ENCODE data around the gene LRRD1. TPM values are rescaled to one million over a fixed set of nuclear protein-coding genes. Genes with fewer than 3 reads are reported as not detected.
"Not testable (repeated sequence)": the region's sequence is repeated elsewhere in the genome, so short reads cannot be mapped to it uniquely, and the experiment has no call there.

Gene LRRD1
- not detected for total RNA-seq

DNA sequence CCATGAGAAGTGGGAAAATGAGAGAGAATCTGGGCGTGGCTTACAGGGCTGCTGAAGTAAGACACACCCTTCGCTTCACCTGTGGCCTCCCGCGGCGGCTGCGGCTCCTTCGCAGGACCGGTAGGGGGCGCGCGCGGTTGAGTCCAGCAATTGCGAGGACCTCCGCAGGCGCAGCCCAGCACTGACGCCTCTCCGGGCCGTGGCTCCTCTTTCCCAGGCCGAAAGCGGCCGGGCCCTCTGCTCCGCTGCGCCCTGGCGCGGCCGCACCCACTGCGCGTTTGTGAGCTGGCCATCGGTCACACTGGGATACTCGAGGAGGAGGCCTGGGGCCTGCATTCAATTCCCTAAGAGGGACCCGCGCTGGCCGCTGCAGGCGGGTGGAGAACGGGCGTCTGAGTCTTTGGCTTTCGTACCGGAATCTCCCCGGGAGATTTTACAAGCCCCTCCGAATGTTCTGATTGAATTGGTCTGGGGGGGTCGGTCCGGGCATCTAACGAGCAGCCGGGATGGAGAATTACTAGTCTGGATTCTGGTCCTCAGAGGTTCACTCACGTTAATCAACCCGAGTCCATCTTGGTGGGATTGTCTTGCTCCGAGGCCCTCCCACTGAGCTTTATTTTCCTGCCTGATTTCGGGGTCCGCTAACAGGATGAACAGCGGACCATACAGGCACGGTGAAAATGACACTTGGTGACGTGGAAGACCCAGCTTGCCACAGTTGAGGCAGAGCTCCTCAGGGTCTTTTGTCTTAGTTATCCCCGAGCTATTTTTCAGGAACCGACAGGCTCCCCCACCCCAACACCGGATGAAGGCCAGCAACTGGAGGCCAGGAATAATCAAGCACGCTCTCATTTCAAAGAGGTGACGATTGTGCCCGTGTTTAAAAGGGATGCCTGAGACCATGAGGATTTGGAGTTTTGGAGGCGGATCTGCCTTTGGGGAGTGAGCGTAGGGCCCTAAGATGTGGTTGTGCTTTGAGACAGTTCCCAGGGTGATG, at the start of gene LRRD1:
TSS of gene LRRD1 (minus strand) at position 215 of the 997 bp plus-strand sequence. CDS start 13,940 bp downstream, outside the sequence.
- CTCF ChIA-PET = interaction anchor here (0.9 to 1.5 kb wide), 5 partner anchors 12 to 282 kb away, joined by 3 to 5 read pairs (median 3); partner anchors contain the start of gene GATAD1
- POLR2A ChIA-PET = interaction anchor here (0.8 to 1.0 kb wide), 3 partner anchors 67 to 269 kb away, joined by 3 to 4 read pairs (median 3); partner anchors contain the start of genes ANKIB1, GATAD1 and KRIT1

DNA sequence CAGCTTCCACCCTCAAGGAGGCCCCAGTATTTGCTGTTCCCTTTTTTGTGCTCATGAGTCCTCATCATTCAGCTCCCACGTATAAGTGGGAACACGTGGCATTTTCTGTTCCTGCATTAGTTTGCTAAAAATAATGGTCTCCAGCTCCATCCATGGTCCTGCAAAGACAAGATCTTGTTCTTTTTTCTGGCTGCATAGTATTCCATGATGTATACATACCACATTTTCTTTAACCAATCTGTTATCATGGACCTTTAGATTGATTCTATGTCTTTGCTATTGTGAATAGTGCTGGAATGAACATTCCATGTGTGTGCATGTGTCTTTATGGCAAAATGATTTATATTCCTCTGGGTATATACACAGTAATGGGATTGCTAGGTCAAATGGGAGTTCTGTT, 49.8 kb upstream of the LRRD1 start:
- ChIA-PET POLR2A (no interaction called here), CTCF (no interaction called here)

DNA sequence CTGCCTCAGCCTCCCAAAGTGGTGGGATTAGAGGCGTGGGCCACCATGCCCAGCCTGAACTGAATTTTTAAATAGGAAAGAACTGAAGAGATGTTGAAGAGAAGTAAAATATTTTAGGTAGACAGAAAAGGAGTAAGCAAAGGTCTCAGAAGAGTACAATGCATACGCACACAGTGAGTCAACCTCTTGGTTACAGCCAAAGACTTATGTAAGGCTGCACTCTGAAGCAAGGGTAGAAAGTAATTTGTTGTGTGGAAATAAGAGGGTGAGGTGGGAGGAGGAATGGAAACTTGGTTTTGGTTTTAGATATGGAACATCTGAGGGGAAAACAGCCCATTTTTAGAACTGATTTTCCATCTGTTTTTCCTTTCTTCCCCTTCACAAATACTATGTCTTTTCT, 49.2 kb upstream of the LRRD1 start:
- POLR2A ChIA-PET = no interaction called here
- CTCF ChIA-PET = no interaction called here

DNA sequence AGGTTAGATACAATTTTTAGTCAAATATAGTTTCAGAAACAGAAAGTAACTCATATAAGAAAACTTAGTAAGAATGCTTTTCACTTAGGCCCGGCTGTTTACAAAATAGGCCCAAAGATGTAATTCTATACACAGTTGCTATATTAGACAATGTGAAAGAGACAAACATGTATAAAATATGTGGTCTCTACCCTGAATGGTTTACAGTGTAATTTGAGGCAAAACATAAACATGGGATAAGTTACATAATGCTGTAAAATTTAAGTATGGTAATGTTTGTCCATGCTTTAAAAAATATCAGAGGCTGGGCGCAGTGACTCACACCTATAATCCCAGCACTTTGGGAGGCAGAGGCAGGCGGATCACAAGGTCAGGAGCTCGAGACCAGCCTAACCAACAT, 48.0 kb upstream of the LRRD1 start:
- CTCF ChIA-PET = no interaction called here

DNA sequence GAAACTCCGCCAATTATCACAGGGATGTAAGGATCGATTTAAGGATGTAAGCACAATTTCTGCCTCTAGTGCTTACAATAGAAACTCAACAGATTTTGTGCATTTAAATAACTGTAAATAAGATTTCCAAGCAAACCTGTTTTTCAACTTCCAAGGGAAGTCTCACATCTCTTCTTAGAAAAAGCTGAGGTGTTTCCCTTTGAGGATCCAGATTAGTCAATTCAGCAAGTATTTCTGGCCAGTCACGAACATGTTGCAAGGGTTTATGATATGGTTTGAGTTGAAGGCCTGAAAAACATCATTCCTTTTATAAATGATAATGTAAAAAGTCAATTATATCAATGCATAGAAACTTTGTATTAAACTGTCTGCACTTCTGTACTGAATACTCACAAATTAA, 42.8 kb upstream of the LRRD1 start:
- ChIA-PET POLR2A (no interaction called here), CTCF (no interaction called here)

More for the DNA sequence above, 48.0 kb upstream of the LRRD1 start:
- POLR2A ChIA-PET = no interaction called here

DNA sequence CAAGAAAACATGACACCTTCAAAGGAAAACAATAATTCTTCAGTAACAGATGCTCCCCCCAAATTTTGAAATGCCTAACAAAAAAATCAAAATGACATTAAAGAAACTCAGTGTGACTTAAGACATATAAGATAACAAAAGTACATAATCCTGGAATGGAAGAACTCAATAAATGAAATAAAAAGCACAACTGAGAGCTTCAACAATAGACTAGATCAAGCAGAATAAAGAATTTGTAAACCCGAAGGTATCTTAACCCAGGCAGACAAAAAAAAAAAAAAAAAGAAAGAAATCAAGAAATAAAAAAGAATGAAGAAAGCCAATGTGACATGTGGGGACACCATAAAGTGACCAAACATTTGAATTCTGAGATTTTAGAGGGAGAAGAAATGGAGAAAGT, 27.7 kb upstream of the LRRD1 start:
- CTCF ChIA-PET = interaction anchor here (0.7 to 1.0 kb wide), 3 partner anchors 15 to 60 kb away, joined by 3 to 5 read pairs (median 4); no protein-coding TSS in a partner anchor
- POLR2A ChIA-PET = no interaction called here

DNA sequence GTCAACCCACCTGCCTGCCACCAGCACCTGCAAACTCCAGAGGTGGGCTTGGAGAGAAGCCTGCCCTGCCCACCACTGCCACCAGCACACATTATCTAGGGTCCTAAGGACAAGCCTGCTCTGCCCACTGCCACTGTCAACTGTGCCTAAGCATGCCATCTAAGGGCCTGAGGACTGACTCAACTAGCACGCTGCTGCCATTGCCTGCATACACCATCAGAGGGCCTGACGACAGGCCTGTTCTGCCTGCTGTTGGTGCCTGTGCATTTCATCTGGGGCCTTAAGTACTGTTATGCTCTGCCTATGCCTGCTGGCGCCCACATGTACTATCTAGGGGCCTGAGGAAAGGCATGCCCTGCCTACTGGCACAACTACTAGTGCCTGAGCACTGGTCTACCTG, 27.0 kb upstream of the LRRD1 start:
- ChIA-PET POLR2A (no interaction called here), CTCF (no interaction called here)

DNA sequence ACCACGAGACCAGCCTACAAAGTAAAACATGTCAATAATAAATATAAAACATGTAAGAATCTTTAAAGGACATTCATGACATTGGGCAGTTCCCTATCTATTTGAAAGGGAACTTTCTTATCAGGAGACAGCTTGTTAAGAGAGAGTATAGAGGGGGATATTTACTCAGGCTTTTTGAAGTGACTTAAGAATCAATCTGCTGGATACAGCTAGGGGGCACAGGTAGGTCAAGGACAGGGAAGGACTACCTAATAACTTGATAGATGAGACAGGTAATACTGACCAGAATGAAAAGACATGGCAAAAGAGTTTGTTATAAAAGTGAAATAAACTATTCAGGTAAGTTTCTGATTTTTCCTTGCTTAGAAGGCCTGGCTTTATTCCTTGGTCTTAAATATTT, 21.8 kb upstream of the LRRD1 start:
- CTCF ChIA-PET = no interaction called here

DNA sequence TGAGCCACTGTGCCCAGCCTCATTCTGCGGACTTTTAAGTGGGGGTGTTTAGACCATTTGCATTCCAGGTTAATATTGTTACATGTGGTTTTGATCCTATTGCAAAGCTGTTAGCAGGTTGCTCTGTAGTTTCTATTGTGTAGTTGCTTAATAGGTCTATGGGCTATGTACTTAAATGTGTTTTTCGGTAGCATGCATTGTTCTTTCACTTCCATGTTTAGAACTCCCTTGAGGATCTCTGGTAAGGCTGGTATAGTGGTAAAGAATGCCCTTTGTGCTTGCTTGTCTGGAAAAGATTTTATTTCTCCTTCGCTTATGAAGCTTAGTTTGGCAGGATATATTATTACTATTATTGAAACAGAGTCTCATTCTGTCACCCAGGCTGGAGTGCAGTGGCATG, 13.4 kb upstream of the LRRD1 start:
- ChIA-PET POLR2A (no interaction called here), CTCF (interaction anchor here (0.6 kb wide), 1 partner anchor 15 kb away, joined by 3 read pairs; no protein-coding TSS in a partner anchor)

More for the DNA sequence above, 21.8 kb upstream of the LRRD1 start:
- POLR2A ChIA-PET = no interaction called here

DNA sequence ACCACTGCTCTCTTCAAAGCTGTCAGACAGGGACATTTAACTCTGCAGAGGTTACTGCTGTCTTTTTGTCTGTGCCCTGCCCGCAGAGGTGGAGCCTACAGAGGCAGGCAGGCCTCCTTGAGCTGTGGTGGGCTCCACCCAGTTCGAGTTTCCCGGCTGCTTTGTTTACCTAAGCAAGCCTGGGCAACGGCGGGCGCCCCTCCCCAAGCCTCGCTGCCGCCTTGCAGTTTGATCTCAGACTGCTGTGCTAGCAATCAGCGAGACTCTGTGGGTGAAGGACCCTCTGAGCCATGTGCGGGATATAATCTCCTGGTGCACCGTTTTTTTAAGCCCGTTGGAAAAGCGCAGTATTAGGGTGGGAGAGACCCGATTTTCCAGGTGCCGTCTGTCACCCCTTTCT, 10.3 kb upstream of the LRRD1 start:
- CTCF ChIA-PET, POLR2A ChIA-PET: not testable (repeated sequence)

DNA sequence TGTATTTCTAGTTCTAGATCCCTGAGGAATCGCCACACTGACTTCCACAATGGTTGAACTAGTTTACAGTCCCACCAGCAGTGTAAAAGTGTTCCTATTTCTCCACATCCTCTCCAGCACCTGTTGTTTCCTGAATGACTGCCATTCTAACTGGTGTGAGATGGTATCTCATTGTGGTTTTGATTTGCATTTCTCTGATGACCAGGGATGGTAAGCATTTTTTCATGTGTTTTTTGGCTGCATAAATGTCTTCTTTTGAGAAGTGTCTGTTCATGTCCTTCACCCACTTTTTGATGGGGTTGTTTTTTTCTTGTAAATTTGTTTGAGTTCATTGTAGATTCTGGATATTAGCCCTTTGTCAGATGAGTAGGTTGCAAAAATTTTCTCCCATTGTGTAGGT, 5.4 kb upstream of the LRRD1 start:
- POLR2A ChIA-PET, CTCF ChIA-PET: not testable (repeated sequence)

DNA sequence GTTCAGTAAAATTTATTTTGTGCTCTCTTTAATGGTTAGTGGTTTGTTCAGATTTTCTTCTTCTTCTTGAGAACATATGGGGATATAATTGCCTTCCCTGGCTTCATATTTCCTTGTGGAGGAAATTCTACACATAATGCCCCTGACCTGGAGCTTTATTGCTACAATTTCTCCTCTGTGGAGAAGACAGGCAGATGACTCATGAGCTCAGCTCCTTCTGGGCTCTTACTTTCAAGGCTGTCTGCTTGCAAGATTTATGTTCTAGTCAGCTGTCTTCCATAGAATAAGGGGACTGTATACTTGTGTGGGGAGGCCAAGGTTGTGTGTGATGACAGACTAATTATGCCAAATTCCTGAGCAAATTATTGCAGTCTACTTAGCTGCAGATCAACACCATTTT, 1.6 kb downstream of the LRRD1 start:
- POLR2A ChIA-PET = no interaction called here
- CTCF ChIA-PET = interaction anchor here (0.5 kb wide), 1 partner anchor 32 kb away, joined by 5 read pairs; no protein-coding TSS in a partner anchor

DNA sequence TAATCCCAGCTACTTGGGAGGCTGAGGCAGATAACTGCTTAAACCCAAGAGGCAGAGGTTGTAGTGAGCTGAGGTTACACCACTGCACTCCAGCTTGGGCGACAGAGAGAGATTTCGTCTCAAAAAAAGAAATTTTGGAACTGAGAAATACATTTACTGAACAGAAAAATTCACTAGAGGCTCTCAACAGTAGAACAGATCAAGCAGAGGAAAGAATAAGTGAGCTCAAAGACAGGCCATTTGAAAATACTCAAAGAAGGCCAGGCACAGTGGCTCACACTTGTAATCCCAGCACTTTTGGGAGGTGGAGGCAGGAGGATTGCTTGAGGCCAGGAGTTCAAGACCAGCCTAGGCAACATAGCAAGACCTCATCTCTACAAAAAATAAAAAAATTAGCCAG, 9.4 kb downstream of the LRRD1 start:
- POLR2A ChIA-PET, CTCF ChIA-PET: not testable (repeated sequence)

DNA sequence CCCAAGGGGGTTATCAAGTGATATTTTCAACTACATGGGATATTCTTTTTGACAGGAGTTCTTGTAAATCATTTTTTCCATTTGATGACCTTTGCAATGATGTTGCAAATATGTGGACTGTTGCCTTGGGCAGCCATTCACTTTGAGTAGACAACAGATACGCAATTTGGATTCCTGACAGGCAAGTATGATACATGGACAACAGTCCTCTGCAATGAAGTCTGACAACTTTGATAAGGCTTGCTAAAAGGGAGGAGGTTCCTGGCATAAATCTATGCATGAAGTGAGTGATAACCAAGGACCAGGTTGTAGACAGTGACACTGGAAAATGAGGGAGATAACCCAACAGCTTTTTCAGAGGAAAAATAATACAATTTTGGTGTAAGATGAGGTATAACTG, 17.7 kb downstream of the LRRD1 start:
- CTCF ChIA-PET = interaction anchor here (1.1 kb wide), 1 partner anchor 18 kb away, joined by 3 read pairs; no protein-coding TSS in a partner anchor
- POLR2A ChIA-PET = no interaction called here

DNA sequence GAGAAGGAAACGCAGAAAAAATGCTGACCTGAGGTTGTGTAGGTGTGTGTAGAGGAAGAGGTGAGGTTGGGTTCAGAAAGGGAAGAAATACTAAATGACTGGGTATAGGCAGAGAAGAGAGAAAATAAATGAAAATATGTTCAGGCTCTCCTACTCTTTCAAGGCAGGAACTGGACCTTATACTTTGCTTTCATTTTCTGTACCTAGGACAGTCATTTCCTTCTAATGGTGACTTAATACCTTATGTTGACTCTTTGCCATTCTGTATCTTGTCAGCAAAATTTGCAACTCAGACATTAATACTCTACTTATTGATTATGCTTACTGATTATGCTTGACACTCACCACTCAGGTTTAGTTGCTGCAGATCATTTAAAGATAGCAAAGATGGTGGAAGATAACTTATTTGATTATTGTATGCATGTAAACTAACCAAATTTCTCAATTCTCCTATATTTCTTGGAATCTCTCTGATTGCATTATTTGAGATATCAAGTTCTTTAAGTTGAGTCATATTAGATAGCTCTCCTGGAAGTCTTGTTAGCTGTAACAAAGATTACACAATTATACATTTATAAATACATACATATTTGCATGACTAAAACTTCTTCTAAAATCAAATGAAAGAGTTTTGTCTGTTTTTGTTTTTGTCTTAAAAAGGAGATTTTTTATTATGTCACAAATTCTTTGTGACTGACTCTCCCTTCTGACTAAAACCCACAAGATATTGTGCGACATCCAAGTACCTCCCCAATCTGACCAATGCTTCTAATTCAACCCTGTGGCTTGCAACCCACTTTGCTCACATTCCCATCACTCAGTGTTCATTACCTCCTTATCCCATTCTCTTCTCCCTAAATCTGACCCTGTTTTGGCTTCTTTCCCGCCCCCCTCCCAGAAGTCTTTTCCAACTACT, 20.0 kb downstream of the LRRD1 start:
- ChIA-PET POLR2A (no interaction called here), CTCF (no interaction called here)

DNA sequence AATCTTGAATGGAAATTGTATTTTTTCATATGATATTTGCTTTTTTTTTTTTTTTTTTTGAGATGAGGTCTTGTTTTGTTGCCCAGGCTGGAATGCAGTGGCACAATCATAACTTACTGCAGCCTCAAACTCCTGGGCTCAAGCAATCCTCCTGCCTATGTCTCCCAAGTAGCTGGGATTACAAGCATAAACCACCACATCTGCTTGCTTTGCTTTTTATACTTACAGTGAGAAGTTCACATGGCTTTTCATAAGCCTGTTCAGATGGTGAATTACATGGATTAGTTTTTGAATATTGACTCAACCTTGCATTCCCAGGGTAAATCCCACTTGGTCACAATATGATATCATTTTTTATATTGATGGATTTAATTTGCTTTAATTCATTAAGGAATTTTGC, 22.0 kb downstream of the LRRD1 start:
- POLR2A ChIA-PET = no interaction called here
- CTCF ChIA-PET = no interaction called here

DNA sequence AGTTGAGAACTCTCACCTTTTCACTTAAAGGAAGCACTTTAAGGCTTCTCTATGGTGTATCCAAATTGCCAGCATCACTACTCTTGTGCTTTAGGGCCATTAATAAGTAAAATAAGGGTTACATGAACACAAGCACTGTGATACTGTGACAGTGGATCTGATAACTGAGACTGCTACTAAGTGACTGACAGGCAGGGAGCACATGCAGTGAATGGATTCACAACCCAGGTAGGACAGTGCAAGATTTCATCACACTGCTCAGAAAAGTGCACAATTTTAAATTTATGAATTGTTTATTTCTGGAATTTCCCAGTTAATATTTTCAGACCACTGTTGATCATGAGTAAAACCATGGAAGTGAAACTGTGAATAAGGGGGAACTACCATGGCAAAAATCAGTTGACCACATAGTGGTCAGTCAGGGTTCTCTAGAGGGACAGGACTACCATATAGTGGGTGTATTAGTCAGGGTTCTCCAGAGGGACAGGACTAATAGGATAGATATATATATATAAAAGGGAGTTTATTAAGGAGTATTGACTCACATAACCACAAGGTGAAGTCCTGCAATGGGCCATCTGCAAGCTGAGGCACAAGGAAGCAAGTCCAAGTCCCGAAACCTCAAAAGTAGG, 23.7 kb downstream of the LRRD1 start:
- CTCF ChIA-PET = no interaction called here
- POLR2A ChIA-PET = no interaction called here

DNA sequence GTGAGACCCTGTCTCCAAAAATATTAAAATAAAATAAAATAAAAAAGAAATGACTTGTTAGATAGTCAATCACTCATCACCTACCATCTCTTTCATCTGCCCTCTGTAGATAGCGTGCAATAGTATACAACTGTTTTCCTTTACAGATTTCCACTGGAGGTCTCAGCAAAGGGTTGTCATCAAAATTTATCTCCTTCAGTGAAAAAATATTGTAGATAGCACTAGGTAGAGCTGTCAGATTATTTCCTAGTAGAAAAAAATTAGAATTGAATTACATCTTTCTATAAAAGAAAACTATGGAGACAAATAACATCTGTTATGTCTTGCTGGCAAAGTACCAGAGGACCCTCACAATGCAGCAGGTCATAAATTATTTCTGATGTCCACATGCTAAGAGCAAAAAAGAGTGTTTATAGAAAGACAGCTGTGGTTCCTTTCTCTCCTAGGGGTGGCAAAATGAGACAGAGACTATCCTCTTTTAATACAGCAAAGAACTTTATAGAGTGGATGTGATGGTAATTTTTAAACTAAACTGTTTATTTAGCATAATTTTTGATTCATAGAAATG, 28.4 kb downstream of the LRRD1 start:
- ChIA-PET POLR2A (no interaction called here), CTCF (no interaction called here)

DNA sequence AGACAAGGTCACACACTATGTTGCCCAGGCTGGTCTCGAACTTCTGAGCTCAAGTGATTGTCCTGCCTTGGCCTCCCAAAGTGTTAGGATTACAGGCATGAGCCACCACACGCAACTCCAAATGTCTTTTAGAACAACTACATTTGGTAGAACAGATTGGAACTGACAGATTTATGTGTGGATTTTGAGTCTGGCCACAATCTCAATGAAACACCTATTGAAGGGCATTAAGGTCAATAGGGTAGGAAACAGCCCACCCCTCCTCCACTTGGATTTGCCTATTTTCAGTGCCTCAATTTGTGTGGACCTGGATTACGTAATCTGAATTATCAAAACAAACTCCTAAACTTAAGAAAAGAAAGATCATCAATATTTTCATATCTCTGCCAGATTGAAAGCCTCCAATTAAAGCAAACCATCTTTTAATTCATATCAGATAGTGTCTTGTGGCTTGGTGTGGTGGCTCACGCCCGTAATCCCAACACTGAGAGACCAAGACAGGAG, 29.2 kb downstream of the LRRD1 start:
- ChIA-PET CTCF (no interaction called here), POLR2A (no interaction called here)
